H1 (cell line): ENCODE results near the gene PLEKHG1.

Experiments used
- ASH2L ChIP-seq: fragments of 200-600, 300-600 bp; sonication (generic); IDR thresholded peaks from one replicate; pipeline ENCODE4 v1.7.1; 2017; ENCODE audit warnings: low read length
- CTCF ChIP-seq, 3 experiments: IDR thresholded peaks; 1 replicate in 2 of 3; 2 replicates in 1 of 3; pipeline versions ENCODE4 v1.5.1 to v1.6.1; 2011; ENCODE audit warnings: low read length in 3 of 3, mild to moderate bottlenecking in 3 of 3, inconsistent platforms in 2 of 3, low read depth in 1 of 3, moderate library complexity in 1 of 3; ENCODE audit not compliant: insufficient read depth in 1 of 3; ENCODE audit errors: control extremely low read depth in 1 of 3
- EP300 ChIP-seq, 2 experiments: IDR thresholded peaks; 1 replicate in 1 of 2; 2 replicates in 1 of 2; pipeline ENCODE4 v1.6.1; 2011 to 2012; ENCODE audit warnings: low read depth in 2 of 2, low read length in 2 of 2, mild to moderate bottlenecking in 2 of 2, borderline replicate concordance in 1 of 2, inconsistent platforms in 1 of 2, moderate library complexity in 1 of 2
- HDAC6 ChIP-seq: IDR thresholded peaks from one replicate; pipeline ENCODE4 v1.7.1; 2012; ENCODE audit warnings: low read depth, mild to moderate bottlenecking, inconsistent platforms, low read length, moderate library complexity
- POLR2A ChIP-seq, 2 experiments: IDR thresholded peaks; 1 replicate in 1 of 2; 2 replicates in 1 of 2; pipeline ENCODE4 v1.6.1; 2011; ENCODE audit warnings: low read depth in 2 of 2, low read length in 2 of 2, mild to moderate bottlenecking in 2 of 2; ENCODE audit errors: control extremely low read depth in 1 of 2
- TAF1 ChIP-seq: IDR thresholded peaks from 2 replicates; pipeline ENCODE4 v1.6.1; 2011; ENCODE audit warnings: mild to moderate bottlenecking, low read depth, low read length

- TF ChIP-seq POLR2A (IDR thresholded peaks at IDR 0.05; ENCODE audit: control extremely low read depth in 1 of 2, low read depth in 2 of 2, low read length in 2 of 2) = no peak
- no peak for TF ChIP-seq HDAC6
- TF ChIP-seq CTCF (IDR thresholded peaks at IDR 0.05; ENCODE audit: control extremely low read depth in 1 of 3, insufficient read depth in 1 of 3, low read depth in 1 of 3, low read length in 3 of 3) = no peak
- TF ChIP-seq EP300 (IDR thresholded peaks at IDR 0.05; ENCODE audit: borderline replicate concordance in 1 of 2, low read depth in 2 of 2, low read length in 2 of 2) = no peak
- TF ChIP-seq ASH2L = no peak
- no peak for TF ChIP-seq TAF1
Observed at GRCh38 chr6:150634176-150634963, 34.7 kb downstream of the PLEKHG1 start.
